Hematopoietic multipotent progenitor cell (in vitro differentiated cells): Measurements from ENCODE around the gene PI4KA. TPM values are rescaled to one million over a fixed set of nuclear protein-coding genes. Genes with fewer than 3 reads are reported as not detected.

Experiments used
- DNase-seq, 3 donors: peaks; one replicate each; pipeline ENCODE4 v3.0.0-alpha.2; 2011 to 2015; ENCODE audit warnings: low read depth in 2 of 3, low spot score in 2 of 3
- total RNA-seq: library from RNA; depleted of rRNA; stranded (reverse); fragments of >200 nt; gene quantifications from one replicate; pipeline ENCODE4 v1.2.3, GENCODE V29; 2012

The PI4KA gene
- total RNA-seq, 1 donor = 108 TPM

- DNase-seq = peak in 1 of 3 donors; percentile 14
Measured at GRCh38 chr22:20794650-20795413, 63.8 kb downstream of the PI4KA start.

DNA sequence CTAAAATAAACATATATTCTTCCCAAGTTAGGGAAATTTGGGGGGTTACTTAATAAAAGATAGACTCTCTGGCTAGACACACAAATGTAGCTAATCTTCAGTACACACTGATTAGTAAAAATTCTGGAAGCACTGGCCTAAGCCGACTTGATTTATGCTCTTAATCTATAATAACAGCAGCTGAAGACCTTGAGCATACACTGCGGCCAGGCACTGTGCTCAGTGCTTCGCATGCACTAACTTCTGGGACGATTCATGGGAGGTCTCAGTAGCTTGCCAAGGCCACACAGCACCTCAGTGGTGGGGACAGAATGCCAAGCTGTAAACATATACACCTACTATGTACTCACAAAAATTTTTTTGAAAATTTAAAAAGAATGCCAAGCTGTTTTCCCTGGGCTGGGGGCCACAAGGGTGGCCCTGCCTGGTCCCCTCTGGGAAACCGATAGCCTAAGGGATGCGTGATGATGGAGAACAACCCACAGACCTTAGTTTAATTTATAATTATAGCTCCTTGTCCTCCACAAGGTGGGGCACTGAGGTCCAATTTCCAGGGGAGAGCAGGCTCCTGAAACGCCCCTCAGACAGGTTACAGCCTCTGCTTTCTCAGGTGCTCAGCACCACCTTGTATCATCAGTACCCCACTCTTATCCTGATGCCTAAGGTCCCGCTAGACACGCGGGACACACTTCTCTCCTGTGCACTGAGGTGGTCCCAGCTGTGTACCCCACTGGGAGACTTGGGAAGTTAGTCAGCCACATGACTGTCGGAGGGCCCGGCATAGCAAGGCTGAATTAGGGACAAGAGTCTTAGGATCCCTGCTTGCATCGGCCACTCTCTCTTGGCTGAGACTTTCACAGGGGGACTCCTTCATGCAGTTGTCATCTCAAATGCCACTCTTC is 64.6 kb downstream of the PI4KA start:
- DNase-seq = peak in 1 of 3 donors; percentile 8

GRCh38 chr22:20792966-20793728 is 65.5 kb downstream of the PI4KA start:
- DNase-seq = peak in 1 of 3 donors; percentile 54

GRCh38 chr22:20792221-20792965 is 66.2 kb downstream of the PI4KA start:
- DNase-seq = no peak

DNA sequence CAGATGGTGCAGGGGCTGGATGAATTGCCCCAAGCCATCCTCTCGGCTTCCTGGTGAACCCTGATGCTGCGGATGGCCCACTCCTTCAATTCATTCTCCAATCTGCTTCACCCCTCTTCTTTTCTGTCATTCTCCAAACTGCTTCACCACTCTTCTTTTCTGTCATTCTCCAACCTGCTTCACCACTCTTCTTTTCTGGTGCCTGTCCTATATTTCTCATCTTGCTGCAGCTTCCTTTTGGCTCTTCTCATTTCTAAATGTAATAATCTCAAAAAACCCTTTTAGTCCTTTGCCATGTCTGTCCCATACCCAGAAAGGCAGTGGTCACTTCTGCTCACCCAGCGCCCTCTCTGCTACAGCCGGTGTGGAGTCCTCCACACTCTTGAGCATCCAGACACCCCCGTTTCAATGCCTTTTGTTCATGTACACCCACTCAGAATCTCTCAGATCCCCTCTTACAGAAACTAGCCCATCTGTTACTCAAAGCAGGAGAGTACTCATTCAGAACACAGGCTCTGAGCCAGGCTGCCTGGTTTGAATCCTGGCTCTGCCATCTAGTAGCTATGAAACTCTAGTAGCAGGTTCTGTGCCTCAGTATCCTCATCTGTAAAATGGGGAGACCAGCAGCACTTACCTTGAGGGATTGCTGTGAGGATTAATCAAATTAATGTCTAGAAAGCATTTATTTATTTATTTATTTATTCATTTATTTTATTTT is 69.8 kb downstream of the PI4KA start:
- DNase-seq = no peak

DNA sequence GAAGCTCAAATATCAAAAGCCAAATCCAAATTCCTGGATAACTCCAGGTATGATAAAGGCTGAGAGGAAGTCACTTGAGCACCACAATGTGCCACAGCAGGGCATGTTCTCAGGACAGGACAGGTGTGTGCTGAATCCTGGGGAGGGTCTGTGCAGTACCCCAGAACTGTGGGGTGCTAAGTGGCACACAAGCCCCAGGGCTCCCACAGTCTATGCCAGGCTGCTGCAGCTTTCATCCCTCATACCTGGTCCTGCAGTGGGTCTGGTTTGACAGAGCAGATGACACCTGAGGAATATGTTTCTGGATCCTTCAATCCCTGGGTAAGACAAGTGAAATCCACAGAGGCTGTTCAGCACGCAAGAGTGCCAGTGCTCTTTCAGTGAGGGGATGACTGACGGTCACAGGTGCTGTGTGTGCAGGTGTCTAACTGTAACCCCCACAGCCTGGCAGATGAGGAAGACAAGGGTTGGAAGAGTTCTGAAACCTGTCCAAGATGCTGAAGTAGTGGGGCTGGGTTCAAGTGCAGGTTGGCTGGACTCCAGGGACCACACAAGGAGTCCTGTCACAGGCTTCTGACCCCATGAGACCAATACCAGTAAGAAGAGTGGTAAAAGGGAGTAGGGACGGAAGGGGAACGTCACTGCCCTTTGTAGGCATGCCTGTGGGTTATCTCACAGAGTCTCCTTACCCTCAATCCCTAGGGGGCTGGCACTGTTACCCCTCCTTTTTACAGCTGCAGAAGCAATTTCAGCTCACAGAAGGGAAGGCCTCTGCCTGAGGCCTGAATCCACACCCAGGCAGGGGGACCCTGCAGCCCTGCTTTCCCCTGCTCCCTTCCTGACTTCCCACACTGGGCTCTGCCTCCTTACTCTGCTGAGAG is 70.6 kb downstream of the PI4KA start:
- no peak for DNase-seq

DNA sequence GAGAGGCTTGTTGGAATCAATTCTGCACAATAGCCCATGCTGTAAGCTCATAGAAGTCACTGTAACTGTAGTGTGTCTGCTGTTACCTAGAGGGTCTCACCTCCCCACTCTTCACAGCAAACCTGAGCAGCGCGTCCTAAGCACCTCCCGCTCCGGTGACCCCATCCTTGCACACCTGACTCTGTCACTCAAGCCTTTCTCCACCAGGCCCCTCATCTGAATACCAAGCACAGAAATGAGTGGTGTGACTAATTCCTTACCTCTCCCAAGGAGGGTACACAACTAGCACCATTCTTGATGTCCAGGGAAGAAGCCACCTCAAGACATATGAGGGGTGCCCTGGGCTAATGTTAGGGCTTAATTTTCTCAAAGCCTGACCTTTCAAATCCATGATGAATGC is 71.4 kb downstream of the PI4KA start:
- no peak for DNase-seq

- DNase-seq = no peak
Measured at GRCh38 chr22:20786536-20786979, 72.1 kb downstream of the PI4KA start.

DNA sequence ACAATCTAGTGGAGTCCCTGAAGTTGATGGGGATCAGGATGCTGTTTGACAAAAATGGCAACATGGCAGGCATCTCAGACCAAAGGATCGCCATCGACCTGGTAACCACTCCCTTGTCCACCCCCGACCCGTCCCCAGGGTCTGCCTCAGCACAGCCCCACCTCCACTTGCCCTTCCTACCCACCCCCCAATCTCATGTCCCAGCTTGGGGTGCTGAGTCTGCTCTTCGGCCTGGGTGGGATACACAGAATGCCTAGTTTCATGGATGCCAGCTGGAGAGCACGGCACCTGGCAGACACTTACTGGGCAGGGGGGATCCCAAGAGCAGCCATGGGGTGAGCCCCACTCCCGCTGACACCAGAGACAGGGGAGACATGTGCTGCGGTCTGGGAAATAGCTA is 72.6 kb downstream of the PI4KA start:
- no peak for DNase-seq

DNA sequence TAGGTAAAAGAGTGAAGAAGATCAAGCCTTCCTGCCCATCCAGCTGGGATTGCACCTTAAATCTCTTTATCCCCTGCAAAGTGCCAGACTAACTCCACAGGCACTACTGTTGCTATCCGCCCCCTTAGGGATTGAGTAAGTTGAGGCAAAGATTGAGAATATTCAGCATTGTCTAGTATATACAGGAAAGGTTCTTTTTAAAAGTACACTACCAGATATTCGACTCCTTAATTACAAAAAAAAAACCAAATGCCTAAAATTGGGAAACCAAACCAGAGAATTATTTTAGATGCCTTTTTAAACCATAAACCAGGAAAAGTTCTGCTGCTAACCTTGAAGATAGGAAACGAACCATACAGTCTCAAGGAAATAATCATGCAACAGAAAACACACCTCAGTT is 73.2 kb downstream of the PI4KA start:
- no peak for DNase-seq

DNA sequence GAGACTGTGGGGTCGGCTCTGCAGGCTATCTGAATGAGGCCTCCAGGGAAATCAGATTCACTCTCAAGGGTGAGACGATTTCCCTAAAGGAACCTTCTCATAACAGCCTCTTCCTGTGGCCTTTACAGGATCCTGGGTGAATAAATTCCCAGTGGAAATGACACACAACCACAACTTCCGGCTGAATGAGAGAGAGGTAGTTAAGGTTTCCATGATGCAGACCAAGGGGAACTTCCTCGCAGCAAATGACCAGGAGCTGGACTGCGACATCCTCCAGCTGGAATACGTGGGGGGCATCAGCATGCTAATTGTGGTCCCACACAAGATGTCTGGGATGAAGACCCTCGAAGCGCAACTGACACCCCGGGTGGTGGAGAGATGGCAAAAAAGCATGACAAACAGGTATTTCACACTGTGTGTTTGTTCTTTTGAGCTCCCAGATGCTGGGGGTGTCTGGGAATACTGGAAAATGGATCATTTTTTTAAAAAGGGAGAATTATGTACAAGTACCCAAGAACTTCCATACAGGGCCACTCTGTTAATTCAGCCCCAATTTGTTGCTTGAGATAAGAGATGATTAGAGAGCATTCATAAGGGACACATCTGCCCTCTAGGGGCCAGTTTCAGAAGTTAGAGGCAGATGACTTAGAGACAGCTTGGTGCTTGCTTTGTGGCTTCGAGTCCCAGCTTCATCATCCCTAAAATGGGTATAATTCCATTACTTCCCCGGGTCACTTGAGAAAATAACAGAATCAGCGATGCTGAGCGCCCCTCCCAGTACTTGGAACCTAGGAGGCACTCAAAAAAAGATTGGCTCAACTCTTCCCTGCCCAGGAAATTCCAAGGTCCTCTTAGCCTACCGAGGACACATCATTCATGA is 74.5 kb downstream of the PI4KA start:
- peak in 2 of 3 donors; percentile 37 to 74 for DNase-seq

DNA sequence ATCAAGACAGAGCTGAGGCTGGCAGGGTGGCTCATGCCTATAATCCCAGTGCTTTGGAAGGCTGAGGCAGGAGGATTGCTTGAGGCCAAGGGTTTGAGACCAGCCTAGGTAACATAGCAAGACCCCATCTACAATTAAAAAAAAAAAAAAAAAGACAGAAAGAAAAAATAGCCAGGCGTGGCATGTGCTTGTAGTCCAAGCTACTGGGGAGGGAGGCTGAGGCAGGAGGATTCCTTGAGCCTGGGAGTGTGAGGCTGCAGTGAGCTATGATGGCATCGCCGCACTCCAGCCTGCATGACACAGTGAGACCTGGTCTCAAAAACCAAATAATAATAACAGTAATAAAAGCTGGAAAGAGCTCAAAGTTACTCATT is 75.3 kb downstream of the PI4KA start:
- no peak for DNase-seq

DNA sequence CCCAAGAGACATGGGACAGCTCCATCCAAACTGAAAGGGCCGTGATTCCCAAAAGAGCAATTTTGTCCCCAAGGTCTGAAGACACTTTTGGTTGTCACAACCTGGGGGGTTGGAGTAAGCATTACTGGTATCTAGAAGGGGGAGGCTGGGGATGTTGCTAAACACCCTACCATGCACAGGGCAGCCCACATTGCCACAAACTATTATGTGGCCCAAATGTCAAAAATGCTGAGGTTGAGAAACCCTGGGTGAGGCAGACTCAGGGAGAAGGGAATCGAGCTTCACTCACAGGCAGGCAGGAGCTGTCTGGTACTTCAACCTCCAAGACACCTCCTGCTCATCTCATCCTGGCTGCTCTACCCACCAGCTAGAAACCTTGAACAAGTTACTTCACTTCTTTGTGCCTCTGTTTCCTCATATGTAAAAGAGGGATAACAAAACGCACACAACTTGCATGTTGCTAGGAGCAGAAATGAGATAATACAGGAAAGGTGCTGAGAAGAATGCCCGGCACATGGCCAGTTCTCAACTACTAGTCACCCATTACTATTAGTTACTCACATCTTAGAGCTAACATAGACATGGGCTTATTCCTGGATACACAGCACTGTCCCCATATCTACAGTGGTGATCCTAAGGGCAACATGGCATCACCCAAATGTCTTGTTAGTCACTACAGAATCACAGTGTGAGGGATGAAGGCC is 75.9 kb downstream of the PI4KA start:
- no peak for DNase-seq

- DNase-seq = no peak
Measured at GRCh38 chr22:20782083-20782482, 76.5 kb downstream of the PI4KA start.

DNA sequence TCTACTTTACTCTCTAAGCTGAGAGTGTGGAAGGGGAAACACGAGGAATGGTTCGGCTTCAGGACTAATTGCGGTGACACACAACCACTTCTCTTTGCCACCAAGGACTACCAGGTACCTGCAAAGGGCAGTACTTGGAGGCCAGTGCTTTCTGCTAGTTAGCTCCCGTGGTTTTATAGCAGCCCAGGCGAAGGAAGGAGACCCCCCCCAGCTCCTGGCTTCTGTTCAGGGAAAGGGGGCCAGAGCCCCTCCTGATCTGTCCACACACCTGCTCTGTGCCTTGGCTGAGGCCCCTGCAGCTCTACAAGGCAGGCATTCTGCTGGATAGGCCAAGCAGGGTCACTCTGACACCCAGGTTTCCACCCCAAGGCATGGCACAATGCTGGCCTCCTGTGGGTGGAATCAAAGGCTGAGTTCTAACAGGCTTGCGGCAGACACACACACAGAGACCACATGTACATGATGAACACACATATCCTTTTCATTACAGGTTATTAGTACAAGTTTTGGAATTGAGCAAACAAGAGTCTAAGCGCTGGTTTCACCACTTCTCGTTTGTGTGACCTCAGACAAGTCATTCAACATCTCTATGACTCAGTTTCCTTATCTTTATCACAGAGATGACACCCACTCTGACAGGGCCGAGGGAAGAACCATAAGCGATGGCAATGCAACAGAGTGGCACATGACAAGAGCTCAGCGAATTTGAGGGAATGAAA is 77.2 kb downstream of the PI4KA start:
- DNase-seq = no peak

DNA sequence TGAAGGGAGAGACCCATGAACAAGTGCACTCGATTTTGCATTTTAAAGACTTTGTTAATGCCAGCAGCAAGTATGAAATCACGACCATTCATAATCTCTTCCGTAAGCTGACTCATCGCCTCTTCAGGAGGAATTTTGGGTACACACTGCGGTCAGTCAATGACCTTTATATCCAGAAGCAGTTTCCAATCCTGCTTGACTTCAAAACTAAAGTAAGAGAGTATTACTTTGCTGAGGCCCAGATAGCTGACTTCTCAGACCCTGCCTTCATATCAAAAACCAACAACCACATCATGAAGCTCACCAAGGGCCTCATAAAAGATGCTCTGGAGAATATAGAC is 78.8 kb downstream of the PI4KA start:
- no peak for DNase-seq
